Glomerular visceral epithelial cell (primary cell): ENCODE results near the gene STPG1.

Source experiments
- DNase-seq: peaks from one replicate; pipeline ENCODE4 v3.0.0-alpha.2; 2016; ENCODE audit errors: extremely low spot score

Gene STPG1

DNA sequence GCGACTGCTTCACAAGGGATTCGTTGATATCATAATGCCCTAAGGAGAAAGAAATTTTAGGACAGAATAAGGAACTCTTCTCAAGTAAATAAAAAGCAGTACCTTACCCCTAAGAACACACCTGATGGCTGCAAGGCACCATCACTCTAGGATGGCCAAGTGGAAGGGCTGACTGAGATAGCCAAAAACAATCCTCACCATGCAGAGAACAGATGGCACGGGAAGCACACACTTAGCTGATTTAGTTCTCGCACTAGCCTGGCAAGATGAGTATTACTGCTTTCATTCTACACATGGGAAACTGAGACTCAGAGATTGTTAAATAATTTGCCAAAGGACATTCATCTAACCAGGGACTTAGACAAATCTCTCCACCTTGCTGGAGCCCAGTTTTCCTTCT is 43.8 kb downstream of the STPG1 start:
- no peak for DNase-seq

DNA sequence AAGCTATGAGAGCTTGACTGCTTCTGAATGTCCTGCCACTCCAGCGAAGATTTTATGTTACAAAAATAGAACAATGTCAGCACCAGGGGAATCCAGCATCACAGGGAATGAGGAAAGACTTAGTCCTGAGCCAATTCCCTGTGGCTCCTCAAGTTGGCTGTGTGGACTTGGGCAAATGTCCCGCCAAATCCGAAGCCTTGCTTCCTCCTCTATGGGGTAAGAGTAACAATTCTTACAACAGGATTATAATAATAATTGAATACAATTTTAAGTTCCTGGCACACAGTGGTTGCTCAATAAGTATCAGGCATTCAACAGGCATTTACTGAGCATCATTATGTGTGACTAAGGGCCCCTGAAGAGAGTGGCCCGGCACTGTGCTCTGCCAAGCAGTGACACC is 44.4 kb downstream of the STPG1 start:
- DNase-seq, result no peak

DNA sequence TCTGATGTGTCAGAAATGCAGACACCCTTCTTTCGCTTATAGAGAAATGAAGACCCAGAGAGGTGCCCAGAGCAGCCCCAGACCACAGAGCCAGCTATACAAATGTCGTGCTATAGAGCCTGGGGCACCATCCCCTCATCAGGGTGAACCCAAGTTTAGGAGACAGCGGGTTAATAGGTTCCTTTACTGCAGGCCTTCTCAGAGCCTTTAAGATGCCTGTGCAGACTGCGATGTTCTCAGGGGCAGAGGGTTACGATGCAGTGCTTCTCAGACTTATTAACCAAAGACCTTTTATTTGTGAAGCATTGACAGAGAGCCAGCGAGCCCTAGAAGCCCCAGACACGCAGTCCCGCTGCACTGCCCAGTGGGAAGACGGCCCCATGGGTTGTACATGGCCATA is 46.9 kb downstream of the STPG1 start:
- no peak for DNase-seq

DNA sequence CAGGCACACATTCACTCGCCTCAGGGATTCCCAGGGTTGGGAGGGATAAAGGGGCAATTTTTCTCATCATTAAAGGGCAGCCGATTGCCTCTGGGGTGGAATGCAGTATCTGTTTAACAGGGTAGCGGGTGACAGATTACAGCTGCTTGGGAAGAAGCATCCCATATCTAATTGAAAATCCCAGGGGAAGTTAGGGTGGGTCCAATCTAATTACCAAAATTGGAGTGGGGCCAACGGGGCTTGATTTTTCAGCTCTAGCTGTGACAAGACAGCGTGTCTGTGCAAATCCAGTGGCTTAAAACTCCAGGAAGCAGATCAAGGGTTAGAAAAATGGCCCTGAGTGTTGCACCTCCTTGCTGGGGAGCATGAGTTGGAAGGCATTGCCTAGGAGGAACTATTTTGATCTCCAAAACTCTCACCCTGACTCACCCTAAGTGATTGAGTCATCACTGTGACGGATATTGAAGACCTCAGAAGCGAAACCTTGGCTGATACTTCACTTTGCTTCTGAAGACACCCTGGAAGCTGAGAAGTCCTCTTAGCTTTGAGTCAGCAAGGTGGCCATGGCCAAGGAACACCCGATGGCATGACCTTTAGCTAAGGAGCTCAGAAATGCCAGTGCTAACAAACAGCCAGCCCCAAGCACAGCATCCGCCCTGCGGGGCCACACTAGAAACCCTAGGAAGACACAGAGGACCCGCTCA is 48.5 kb downstream of the STPG1 start:
- DNase-seq, result peak; percentile 71

DNA sequence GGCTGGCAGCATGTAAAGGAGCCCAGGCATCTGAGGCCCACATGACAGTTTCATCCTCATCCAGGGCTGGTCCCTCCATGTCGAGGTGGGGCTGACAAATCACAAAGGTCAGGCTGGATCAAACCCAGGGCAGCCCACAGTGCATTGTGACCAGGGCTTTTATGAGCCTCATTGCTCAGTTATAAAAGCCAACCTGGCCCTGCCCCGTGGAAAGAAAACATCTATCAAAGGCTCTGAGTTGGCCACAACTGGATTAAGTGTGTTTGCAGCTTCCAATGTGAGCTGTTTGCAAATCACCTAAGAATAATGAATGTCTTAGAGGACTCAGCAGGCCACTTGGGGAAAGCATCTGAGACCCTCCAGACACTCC is 49.0 kb downstream of the STPG1 start:
- DNase-seq, result no peak

DNA sequence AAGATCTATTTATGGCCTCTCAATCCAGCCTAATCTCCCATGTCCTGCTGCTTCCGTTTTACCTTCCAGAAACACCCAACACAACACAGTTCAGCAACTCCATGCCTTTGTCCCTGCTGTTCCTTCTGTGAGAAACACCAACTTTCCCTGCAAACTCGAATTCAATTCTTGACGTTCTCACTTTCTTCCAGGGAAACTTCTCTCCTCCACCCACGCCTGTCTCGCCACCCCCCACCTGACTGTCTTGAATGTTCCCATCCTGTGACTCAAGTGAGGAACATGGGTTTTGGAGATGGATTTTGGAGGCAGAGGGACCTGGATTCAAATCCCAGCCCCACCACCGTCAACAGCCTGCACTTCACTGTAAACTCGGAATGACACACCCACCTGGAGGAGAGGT is 49.6 kb downstream of the STPG1 start:
- no peak for DNase-seq

DNA sequence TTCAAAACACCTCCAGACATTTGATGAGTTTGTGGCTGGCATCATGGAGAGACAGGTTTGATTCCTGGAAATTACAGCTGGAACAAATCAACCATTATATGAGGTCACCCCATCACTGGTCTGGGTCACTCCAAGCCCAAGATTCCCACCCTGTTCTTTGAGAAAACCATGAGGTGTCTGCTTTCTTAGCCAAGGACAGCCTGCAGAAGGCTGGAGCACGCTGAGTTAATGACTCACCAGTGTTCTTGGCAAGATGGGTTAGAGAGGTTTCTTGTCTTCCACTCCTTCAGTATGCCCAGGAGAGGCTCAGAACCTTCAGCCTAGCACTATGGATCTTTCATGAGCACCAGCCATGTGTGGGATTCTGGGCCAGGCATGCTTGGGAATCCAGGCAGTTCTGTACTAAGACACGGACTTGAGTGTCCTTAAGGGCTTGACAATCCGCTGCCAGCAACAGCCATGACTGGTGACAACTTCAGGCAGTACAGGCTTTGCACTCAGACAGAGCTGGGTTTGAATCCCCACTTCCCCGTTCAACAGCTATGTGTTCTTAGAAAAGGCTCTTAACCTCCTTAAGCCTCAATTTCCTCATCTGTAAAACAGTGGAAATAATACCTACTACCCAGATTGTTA is 50.5 kb downstream of the STPG1 start:
- DNase-seq, result peak; percentile 87

DNA sequence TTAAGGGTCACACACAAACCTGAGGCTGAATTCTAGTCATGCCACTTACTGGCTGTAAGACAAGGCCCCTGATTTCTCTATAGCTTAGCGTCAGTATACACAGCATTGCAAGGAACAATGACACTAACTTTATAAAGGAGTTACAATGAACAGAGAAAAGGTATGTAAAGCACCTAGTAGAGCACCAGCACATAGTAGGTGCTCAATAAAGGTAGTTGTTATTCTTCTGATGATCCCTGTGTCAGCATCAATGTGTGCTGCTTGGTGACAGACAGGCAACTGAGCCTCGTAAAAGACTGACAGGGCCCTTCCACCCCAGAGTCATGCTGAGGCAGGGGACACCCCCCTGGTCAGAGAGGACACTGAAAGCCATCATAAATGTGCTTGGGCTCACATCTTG is 51.2 kb downstream of the STPG1 start:
- DNase-seq, result no peak

DNA sequence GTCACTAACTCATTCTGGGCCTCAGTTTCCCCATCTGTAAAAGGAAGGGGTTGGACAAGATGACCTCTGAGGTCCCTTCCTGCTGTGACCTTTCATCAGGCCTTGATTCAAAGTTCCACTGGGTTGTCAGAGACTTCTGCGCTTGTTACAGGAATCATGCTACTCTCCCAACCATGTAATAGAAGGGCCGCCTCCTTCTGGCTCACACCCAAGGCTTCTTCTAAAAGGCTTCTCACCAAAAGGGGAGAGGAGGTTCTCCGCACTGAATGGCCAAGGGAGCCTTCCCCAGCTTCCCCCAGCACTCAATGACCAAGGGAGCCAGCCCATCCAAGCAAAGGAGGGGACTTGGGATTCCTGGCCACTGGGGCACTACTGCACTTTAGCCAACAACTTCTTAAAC is 51.8 kb downstream of the STPG1 start:
- DNase-seq, result no peak

DNA sequence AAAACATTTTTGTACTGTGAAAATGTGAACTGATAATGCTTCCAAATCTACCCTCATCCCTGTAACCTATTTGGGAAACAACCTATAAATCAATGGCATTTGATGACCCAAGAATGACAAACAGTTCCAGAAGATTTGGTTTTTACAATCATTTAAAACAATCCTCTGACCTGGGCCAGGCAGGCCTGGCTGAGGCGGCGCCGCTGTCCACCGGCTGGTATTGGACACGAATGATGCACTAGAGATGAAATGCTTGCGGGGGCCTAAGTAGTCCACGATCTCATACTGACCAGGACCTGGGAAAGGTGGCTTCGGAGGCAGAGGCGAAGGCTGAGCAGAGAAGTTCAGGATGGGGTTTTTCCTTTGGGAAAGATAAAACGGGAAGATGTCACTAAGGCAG is 52.9 kb downstream of the STPG1 start:
- DNase-seq, result no peak

DNA sequence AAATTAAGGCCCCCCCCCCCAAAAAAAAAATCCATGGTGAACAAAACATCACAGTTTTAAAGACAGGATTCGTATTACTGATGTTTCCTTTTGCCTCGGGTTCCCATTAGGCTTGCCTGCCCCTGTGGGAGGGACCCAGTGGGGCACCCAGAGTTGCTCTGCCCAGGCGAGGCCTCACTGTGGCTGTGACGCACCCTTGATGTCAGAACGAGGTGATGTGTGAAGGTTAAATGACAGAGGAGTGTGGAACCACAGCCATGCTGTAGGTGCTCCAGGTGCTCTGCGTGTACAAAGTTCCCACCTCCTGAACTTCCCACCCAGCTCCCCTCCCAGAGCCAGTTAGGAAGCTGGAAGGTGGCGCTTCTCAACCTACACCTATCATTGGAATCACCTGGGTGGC is 56.5 kb downstream of the STPG1 start:
- no peak for DNase-seq

DNA sequence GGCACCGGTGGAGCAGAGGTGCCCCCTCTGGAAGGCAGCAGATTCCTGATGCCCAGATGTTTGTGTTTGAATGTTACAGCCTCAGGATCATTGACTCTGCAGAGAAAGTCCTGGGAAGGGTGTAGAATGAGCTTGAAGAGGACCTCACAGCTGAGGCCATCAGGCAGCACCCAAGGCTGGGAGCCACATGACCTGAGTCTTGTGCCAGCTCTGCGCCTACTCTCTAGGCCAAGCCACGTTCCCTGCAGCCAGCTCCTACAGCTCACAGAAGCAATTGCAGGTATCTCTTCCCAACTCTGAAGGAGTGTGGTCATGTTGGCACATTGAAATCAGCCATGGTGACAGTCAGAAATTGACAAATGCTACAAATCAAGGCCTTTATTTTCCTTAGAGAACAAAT is 58.1 kb downstream of the STPG1 start:
- no peak for DNase-seq

DNA sequence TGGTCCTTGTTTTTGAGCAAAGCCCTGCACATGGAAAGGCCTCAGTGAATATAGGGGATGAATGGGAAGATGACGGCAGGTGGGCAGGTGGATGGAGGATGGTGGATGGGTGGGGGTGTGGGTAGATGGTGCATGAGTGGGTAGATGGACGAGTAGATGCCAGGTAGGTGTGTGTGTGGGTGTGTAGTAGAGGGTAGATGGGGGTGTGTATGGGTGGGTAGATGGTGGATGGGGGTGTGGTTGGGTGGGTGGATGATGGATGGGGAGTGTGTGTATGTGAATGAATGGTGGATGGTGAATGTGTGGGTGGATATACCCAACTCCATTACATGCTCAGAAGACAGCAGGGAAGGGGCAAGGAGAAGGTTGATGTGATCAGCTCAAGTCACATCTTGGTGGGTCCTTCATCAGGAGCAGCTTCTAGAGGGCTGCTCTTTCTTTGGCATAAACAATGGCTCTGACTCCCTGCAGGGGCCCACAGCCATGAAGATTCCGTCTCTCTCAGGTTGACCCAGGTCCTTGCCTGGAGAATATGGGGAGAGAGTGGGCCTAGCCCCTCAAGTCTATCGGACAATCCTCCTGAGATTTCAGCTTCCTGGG is 60.2 kb downstream of the STPG1 start:
- no peak for DNase-seq

DNA sequence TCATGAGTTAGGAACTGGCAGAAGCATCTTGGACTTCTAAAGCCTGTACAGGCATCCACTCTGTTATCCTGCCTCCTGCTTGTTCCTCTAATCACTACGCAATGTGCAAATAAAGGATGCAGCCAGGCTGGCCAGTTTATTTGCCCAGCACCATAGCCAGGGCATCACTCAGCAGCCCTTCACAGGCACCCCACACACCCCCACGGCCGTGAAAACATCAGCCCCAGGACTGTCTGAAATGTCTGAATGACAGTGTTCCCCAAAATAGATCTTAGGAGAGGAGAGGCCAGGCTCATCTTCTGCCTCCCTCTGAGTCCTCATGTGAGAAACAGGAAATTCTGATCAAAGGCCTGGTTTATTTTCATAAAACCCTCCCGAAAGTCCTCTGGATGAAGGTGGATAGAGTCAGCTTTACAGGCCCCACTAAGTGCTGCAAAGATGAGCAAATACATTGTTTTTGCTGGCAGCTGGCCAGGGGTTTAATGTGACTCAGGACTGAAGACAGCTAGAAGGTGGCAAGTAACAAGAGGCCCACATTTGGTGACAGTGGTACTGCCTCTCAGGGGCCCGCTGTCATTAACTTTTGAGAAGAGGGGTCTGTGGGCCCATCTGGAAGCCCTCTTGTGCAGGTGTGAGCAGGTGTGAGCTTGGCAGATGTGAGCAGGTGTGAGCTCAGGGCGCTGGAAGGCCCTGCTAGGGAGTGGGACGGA is 61.5 kb downstream of the STPG1 start:
- peak; percentile 69 for DNase-seq

DNA sequence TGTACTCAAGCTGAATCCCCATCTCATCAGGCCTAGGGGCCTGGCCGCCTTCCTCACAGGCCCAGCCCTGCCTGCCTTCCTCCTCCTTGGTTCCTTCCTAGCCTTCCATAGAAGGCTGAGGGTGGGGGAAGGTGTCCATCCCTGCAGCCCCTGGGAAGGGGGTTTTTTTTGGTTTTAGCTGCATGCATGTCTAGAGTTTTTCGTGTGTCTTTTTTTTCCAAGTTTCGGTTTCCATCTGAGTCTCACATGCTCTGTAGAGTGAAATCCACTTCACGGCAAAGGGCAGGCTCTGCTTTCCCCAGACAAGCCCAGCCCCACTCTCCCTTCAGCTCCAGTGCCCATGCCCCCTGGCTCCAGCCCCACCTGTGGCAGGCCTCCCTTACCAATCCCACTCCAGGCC is 62.3 kb downstream of the STPG1 start:
- DNase-seq, result no peak

DNA sequence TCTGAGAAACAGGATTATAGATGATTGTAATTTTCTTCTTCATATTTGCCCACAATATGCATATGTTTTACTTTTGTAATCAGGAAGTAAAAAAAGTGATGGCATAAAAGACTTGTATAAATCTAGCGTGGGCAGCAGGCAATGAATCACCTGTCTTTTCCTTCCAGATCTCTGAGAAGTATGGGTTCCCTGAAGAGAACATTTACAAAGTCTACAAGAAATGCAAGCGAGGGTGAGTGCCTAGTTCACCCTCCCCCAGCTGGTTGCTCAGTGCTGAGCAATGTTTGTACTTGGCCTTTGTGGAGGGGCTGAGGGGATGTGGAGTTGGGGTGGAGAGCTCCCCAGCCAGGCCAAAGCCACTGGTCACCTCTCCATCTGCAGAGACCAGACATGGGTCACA is 63.7 kb downstream of the STPG1 start:
- DNase-seq, result no peak

DNA sequence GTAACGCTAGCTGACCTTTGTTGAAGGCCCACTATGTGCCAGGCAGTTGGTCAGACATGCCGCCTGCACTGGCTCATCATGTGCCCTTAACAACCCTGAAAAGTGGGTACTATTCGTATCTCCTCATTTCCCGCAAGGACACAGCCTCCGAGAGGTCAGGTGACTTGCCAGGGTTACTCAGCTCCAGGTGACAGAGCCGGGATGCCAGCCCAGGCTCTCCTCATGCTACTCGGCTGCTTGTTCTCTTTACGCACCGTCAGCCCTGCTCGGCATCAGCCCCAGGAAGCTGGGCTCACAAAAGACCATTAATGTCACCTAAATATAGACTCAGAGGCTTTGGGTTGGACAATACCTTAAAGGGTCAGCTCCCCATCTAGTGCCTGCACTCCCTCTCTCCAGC is 65.4 kb downstream of the STPG1 start:
- DNase-seq, result no peak

DNA sequence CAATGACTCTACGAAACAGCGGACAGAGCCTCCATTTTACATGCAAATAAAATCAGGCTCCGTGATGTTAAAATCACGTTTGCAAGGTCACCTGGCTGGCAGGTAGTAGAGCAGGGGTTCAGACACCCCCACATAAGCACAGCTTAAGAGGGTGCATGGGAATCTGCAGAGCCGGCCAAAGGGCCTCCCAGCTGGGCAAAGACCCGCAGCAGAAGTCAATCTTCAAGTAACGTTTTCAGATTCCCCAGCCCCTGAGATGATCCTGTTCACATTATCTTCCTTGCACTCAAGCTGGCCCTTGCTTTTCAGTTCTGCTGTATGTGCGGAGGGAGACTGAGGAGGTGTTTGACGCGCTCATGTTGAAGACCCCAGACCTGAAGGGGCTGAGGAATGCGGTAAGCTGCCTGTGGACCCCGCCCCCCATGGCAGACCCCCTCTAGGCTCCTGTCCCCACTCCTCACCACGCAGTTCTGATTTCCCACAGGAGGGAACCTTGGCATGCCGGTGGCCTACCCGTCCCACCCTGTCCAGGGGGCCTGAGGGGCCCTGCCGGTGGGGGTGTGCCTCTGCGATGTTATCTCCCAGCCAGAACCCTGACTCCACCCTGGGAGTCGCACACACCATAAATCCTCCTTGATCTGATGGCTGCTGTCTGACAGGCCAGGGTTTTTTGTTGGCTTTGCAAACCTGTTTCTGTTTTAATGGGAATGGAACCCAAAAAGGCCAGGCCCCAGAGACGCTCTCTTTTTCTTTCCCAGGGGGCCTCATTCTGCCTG is 66.2 kb downstream of the STPG1 start:
- DNase-seq, result no peak

DNA sequence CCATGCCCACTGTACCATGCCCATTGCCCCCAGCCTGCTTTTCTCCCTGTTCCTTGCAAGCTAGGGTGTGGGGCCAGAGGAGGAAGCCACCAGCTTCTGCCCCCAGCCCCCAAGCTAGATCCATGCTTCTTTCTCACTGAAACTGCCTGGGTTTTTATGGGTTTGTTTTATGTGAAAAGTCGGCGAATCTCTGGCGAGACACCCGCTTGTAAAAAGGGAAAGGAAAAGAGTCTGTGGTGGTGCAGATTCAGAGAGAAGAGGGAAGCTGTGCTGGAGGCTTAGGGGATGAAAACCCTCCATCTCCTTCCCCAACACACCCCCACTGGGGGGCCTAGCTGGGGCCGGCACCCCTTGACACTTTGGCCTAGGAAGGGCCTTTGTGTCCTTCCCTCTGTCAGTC is 68.2 kb downstream of the STPG1 start:
- DNase-seq, result no peak

DNA sequence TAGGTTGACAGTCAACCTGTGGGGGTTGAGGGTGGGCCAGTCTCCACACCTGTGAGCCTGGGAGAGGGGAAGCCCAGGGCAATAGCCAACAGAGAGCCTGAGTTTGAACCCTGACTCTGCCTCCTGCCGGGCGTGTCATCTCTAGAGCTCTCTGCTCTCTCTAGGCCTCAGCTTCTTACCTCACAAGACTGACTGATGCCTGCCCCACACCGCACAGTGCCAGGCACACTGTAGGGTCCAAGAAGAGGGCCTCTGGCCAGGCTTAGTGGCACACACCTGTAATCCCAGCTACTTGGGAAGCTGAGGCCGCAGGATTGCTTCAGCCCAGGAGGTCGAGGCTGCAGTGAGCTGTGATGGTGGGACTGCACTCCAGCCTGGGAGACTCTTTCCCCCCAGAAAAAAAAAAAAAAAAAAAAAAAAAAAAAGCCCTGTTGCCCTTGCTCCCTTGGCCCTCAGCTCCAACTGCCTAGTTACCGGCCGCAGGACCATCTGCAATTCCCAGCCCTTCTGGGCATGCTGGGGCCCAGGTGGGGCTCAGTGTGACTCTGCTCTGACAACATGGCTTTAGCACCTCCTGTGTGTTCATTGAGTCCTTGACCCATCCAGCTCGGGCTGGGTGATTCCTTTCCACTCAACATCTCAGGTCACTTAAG is 69.4 kb downstream of the STPG1 start:
- no peak for DNase-seq

DNA sequence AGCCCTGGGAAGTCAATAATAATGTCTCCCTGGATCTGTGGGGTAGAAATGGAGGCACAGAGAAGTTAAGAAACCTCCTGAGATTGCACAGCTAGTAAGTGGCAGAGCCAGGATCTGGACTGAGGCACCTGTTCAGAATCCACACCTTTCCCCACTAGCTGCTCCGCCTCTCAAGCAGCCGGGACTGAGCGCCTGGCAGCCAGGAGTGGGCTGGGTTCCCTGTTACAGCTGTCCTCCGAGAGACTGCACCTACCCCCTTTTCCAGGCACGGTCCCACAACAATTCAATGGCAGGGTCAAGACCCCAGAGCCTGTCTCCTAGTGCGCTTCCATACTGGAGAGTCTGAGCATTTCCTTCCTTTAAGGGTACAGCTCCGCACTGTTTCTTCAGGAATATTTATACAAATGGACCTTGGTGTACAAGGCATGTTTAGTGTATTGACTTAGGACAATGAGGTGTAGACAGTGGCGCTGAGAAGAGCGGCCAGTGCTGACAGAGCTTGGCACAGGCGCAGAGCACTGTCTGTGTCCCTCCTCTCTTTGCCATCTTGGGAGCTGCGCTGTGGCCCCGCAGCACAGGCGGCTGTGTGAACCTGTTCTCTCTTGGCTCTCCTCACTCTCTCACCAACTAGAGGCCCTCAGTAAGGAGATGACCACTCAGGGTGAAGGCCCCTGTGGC is 70.0 kb downstream of the STPG1 start:
- DNase-seq, result no peak
